GM06990 (cell line): Measurements from ENCODE around the gene MAML2.

ENCODE experiments used
- DNase-seq: peaks from one replicate; pipeline ENCODE4 v3.0.0-alpha.2; 2011; ENCODE audit not compliant: insufficient read length; ENCODE audit errors: extremely low read depth
- H3K27me3 ChIP-seq: replicated peaks from 2 replicates; pipeline ENCODE4 v1.6.0; 2011; ENCODE audit warnings: low read length; ENCODE audit not compliant: control insufficient read depth, insufficient read depth
- H3K36me3 ChIP-seq: 2 replicates; pipeline ENCODE4 v1.5.1; 2011; ENCODE audit warnings: low read length; ENCODE audit not compliant: control insufficient read depth, insufficient read depth
- H3K4me3 ChIP-seq: replicated peaks from 2 replicates; pipeline ENCODE4 v1.5.1; 2011; ENCODE audit warnings: low read depth, mild to moderate bottlenecking, control low read depth, low read length
- CTCF ChIP-seq: IDR thresholded peaks from 2 replicates; pipeline ENCODE4 v1.5.1; 2011; ENCODE audit warnings: low read length, control low read depth, mild to moderate bottlenecking, inconsistent platforms; ENCODE audit not compliant: insufficient read depth, poor library complexity, severe bottlenecking

MAML2 gene

GRCh38 chr11:96385187-96385586 is 42.2 kb upstream of the MAML2 start:
- H3K4me3 ChIP-seq, result no peak overlapping the region
- DNase-seq, result no peak
- TF ChIP-seq CTCF, result no peak
- no peaks in the 10 kb centered on the region for H3K36me3 ChIP-seq
- no peaks in the 10 kb centered on the region for H3K27me3 ChIP-seq

DNA sequence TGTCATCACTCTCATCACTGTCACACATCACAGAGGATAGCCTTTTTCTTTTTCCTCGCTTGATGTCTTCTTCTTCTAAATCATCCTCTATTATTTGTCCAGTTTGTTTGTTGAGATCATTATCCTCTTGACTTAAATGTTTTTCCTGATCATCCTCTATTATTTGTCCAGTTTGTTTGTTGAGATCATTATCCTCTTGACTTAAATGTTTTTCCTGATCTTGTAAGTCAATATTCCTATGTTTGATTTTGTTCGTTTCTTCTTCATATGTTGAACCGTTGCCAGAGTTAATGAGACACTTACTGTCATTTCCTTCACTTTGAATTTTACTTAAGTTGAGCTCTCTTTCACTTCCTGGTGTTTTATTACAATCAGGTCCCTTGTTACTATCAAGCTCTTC is 41.2 kb upstream of the MAML2 start:
- no peak for TF ChIP-seq CTCF
- no peak for DNase-seq

GRCh38 chr11:96376796-96377195 is 33.8 kb upstream of the MAML2 start:
- TF ChIP-seq CTCF, result no peak
- H3K27me3 ChIP-seq, result no peaks in the 10 kb centered on the region
- no peak for DNase-seq
- H3K36me3 ChIP-seq, result no peaks in the 10 kb centered on the region; the same call in 1 of the 2 replicates
- no peak overlapping the region for H3K4me3 ChIP-seq

More for the DNA sequence above, 41.2 kb upstream of the MAML2 start:
- H3K4me3 ChIP-seq, result no peak overlapping the region
- no peaks in the 10 kb centered on the region for H3K27me3 ChIP-seq
- H3K36me3 ChIP-seq, result no peaks in the 10 kb centered on the region

GRCh38 chr11:96373826-96374225 is 30.8 kb upstream of the MAML2 start:
- no peak for DNase-seq
- no peak for TF ChIP-seq CTCF
- no peaks in the 10 kb centered on the region; the same call in 1 of the 2 replicates for H3K36me3 ChIP-seq
- H3K27me3 ChIP-seq, result no peaks in the 10 kb centered on the region
- no peak overlapping the region for H3K4me3 ChIP-seq

- no peak for DNase-seq
- TF ChIP-seq CTCF, result no peak
- peaks cover 1% of the 10 kb centered on the region; the same call in 1 of the 2 replicates for H3K36me3 ChIP-seq
- no peak overlapping the region for H3K4me3 ChIP-seq
- H3K27me3 ChIP-seq, result no peaks in the 10 kb centered on the region
Observed at GRCh38 chr11:96367342-96367741, 24.3 kb upstream of the MAML2 start.

- no peak for TF ChIP-seq CTCF
- no peak for DNase-seq
- no peak overlapping the region for H3K4me3 ChIP-seq
- H3K27me3 ChIP-seq, result no peaks in the 10 kb centered on the region
- peaks cover 1% of the 10 kb centered on the region; the same call in 1 of the 2 replicates for H3K36me3 ChIP-seq
Observed at GRCh38 chr11:96366024-96366423, 23.0 kb upstream of the MAML2 start.
